NCI-H2107 treated with DMSO at 0.1 percent for 48 hours (cell line): ENCODE results near the gene MLPH.

Experiments
- DNase-seq: peaks from one replicate; lab custom pipeline; 2025; ENCODE audit not compliant: unreplicated experiment; lab: John Stamatoyannopoulos, UW

Gene MLPH

DNA sequence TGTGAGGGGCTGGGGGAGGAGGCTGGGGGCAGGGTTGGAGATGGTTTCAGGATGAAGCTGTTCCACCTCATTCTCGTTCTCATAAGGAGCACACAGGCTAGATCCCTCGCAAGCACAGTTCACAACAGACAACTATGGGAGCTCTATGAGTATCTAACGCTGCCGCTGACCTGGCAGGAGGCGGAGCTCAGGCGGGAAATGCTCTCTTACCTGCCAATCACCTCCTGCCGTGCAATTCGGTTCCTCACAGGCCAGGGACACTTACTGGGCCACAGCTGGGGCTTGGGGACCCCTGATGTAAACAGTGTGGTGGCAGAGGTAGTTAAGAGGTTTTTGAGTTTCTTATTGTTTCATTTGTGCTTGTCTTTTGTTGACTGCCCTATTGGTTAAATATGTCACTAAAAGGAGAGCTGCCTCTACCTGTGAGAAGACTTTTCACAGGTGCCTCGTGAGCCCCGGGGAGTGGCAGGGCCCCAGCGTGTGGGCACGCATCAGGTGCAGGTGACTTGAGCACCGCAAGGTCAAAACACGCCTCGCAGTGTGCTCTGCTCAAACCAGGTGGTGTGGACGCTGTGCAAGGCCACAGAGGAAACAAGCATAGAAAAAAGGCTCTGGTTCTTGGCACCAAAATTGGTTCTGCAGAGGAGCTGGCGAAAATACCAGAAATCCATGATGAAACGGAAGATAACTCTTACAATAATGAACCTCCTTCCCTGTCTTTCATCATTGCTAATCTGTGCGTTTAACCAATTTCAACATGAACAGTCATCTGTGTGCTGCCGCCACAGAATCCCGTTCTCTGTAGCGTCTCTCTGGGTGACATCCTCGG, 10.2 kb downstream of the MLPH start:
- DNase-seq = no peak

DNA sequence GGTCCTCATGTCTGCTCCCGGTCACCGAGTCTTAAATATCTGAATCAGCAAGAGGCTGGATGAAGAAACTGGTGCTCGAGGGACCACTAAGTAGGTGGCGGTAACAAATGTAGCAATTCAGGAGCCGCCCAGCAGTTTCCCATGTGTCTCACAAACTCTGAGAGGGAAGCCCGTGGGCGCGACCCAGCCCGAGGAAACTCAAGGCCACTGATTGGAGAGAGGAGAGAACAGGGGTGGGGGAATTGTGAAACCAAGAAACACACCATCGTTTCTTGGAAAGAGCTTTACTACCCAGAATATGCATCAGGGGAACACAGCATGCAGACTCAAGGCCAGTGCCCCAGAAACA, 10.8 kb downstream of the MLPH start:
- no peak for DNase-seq

- no peak for DNase-seq
These were observed 11.3 kb downstream of the MLPH start for GRCh38 chr2:237498341-237498740.

DNA sequence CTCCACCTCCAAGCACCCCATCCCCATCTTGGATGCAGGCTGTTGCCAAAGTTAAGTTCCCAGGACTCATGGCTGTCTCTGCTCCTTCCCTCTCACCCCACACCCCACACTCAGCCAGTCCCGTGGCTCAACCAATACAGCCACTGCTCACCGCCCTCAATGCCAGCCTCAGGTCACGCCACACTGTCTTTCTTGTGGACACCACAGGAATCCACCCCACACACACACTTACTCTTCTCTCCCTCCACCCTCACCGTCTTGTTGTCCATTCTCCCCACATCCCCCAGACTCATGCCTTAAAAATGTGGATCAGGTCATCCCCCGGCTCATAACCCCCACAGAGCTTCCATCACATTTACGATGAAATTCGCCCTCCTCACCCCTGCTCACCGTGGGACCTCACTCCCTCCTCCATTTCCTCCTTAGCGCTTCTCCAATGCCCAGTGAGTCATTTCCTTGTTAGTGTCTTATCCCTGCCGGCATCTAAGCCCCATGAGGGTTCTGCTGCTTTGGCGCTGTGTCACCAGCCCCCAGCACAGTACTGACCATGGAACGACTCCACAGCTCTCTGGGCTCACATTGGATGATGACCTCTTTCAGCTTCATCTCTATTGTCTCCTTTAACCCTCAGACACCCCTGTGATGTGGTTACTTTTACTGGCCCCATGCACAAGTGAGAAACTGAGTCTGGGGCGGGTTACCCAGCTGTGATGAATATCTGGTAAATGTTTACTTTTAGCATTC, 13.8 kb downstream of the MLPH start:
- DNase-seq = no peak

GRCh38 chr2:237501892-237502513, 15.0 kb downstream of the MLPH start:
- no peak for DNase-seq

- no peak for DNase-seq
These were observed 16.1 kb downstream of the MLPH start for GRCh38 chr2:237503201-237503600.

- no peak for DNase-seq
These were observed 18.3 kb downstream of the MLPH start for GRCh38 chr2:237505188-237505939.

- DNase-seq = no peak
These were observed 20.5 kb downstream of the MLPH start for GRCh38 chr2:237507512-237507911.

- DNase-seq = no peak
These were observed 21.3 kb downstream of the MLPH start for GRCh38 chr2:237508361-237508760.

GRCh38 chr2:237509151-237509550, 22.1 kb downstream of the MLPH start:
- DNase-seq = no peak

GRCh38 chr2:237509905-237510304, 22.9 kb downstream of the MLPH start:
- DNase-seq = no peak

DNA sequence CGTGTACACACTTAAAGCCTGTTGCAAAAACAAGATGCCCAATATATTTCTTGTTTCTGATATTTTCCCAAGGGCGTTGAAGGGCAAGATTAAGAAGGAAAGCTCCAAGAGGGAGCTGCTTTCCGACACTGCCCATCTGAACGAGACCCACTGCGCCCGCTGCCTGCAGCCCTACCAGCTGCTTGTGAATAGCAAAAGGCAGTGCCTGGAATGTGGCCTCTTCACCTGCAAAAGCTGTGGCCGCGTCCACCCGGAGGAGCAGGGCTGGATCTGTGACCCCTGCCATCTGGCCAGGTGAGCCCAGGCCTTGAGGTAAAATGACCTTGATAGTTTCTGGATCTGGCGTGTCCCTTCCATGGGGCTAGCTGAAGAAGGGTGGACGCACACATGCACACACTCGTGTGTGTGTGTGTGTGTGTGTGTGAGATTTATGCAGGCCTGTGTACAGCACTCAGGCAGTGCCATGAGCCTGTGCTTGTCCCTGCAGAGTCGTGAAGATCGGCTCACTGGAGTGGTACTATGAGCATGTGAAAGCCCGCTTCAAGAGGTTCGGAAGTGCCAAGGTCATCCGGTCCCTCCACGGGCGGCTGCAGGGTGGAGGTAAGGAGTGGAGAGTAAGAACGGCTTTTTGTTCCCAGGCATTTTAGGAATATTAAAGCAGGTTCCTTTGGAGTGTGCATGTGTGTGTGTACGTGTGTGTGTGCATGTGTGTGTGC, 23.6 kb downstream of the MLPH start:
- DNase-seq = no peak

DNA sequence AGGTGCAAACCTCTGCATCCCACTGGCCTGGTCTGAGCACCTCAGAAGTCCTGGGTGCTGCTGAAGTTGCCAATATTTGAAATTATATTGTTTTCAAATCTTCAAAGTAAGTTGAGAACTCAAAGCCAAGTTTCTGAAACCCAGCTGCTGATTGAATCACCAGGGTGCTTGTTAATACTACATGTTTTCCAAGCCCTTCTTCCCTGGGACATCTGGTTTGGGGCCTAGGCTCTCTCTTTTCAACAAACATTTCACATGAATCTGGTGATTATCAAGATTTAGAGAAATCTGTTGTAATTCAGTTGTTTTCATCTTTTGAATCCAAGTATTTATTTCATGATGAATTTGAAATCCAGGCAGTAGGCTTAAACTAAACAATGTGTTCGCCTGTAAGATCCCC, 24.4 kb downstream of the MLPH start:
- no peak for DNase-seq

GRCh38 chr2:237511885-237512405, 24.9 kb downstream of the MLPH start:
- no peak for DNase-seq

DNA sequence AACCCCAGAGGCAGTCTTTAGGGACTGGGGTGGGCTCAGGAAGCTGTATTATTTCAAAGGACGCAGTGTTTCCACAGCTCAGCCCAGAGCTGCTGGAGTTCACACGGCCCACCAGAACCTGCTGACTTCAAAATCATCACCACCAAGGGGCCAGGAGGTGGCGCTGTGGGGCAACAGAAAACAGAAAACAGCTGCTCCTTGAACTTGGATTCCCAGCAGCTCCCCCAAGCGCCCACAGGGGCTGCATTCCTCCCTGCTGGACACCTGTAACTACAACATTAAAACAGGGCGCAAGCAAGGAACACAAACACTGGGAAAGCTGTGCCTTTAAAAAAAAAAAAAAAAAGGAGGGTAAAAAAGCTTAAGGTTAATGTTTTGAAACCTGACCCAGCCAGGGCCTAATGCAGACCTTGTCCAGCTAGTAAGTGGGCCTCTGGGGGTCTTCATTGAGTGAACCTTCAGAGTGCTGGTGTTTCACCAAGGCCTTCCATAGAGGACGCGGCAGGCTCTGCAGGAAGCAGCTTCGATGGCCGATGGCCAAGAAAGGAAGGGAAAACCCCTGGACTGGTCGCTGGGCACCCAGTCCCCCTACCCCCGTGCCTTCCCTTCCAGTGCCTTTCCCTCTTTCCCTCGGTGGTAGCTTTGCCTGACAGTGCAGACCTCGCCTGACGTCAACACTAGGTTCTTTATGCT, 25.9 kb downstream of the MLPH start:
- DNase-seq = peak; percentile 84

DNA sequence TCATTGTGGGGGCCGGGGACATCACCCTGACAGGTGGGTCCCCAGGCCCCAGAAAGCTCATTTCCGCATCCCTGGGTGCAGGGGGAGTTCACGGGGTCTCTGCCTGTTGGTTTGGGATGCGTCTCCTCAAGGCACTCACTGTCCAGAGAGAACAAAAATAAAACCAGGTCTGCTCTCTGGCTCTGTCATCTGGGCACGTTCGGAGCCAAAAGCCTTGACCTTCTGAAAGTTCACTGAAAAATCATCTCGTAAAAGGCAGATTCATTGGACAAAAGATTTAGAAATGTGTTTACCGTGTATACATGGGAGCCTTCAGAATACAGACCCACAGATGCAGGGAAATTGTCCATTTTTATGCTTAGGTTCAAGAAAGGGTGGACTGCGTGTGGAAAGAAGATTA, 26.6 kb downstream of the MLPH start:
- no peak for DNase-seq

DNA sequence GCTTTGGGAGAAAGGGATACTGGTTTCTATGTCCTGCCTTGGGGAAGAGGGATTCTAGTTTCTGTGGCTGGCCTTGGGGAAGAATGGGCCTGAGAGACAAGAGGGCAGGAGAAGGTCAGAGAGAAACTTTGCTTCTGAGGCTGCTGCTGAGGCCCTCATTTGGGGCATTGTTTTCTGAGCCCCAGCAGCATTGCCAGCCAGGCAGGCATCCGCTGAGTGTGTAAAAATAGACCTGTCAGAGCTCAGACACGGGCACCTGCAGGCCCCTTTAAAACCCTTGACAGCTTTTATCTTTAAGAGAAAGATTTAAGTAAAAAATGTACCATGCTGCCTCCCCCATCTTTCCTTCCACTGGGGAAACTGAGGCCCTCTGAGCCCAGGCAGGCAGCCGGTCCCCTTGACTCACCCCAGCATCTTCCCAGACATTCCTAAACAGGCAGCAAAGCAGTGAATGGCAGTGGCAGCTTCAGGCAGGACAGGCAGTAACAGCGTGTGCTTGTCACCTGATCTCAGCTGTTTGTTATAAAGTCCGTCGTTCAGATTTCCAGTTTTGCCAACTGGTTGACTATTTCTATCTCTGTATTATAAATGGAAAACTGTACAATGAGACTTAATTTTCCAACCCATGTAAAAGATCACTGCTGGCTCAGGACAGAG, 27.6 kb downstream of the MLPH start:
- DNase-seq = no peak

- no peak for DNase-seq
These were observed 28.1 kb downstream of the MLPH start for GRCh38 chr2:237515166-237515565.

DNA sequence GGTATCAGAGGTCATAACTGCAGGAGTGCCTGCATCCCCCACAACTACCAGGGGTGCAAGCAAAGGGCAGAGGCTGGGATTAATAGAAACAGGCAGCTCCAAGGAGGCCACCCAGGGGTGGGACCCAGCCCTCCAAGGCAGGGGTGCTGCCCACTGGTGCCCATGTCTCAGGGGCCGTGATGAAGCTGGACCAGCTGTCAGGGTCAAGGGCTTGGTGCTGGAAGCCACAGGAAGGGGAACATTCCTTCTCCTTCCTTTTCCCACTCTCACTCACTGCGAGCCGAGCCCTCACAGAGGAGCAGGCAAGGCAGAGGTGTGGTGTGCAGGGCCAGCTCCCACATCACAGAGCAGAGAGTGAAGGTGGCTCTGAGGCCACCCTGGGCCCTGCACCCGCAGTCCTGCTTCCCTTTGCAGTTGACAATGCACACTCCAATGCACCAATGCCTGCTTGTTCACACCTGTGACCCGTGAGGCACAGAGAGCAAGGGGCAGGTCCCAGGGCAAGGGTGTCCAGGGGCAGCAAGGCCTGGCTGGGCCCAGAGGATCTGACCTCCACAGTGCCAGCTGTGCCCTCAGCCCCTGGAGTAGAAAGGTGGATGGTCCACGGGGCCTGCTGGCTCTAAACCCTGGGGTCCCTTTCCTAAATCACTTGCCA, 28.7 kb downstream of the MLPH start:
- no peak for DNase-seq
